ENCODE results near the gene WDR20.
A peak's percentile ranks its signal among the peaks of the same experiment; 100 is the strongest.
"Not testable (repeated sequence)": the region's sequence is repeated elsewhere in the genome, so short reads cannot be mapped to it uniquely, and the experiment has no call there.

WDR20 gene

GRCh38 chr14:102222751-102223150, 83.1 kb downstream of the WDR20 start:
- no peak for DNase-seq

- no peak for DNase-seq
Observed at GRCh38 chr14:102223682-102224081, 84.0 kb downstream of the WDR20 start.

- DNase-seq, result no peak
Observed at GRCh38 chr14:102225386-102225785, 85.7 kb downstream of the WDR20 start.

- DNase-seq, result no peak
Observed at GRCh38 chr14:102225936-102226335, 86.2 kb downstream of the WDR20 start.

- no peak for DNase-seq
Observed at GRCh38 chr14:102226356-102227125, 86.8 kb downstream of the WDR20 start.

- no peak for DNase-seq
Observed at GRCh38 chr14:102227184-102227964, 87.7 kb downstream of the WDR20 start.

- no peak for DNase-seq
Observed at GRCh38 chr14:102229071-102229738, 89.5 kb downstream of the WDR20 start.

GRCh38 chr14:102229739-102230092, 90.0 kb downstream of the WDR20 start:
- no peak for DNase-seq

- DNase-seq, result no peak
Observed at GRCh38 chr14:102230481-102231210, 90.9 kb downstream of the WDR20 start.

GRCh38 chr14:102231476-102232347, 92.0 kb downstream of the WDR20 start:
- no peak for DNase-seq

- no peak for DNase-seq
Observed at GRCh38 chr14:102232348-102232625, 92.6 kb downstream of the WDR20 start.

GRCh38 chr14:102233081-102233480, 93.4 kb downstream of the WDR20 start:
- no peak for DNase-seq

- no peak for DNase-seq
Observed at GRCh38 chr14:102234331-102235264, 94.9 kb downstream of the WDR20 start.

GRCh38 chr14:102235275-102235897, 95.7 kb downstream of the WDR20 start:
- peak; percentile 30 to 65 for DNase-seq

GRCh38 chr14:102236026-102236425, 96.3 kb downstream of the WDR20 start:
- DNase-seq, result no peak

- no peak for DNase-seq
Observed at GRCh38 chr14:102238131-102238530, 98.4 kb downstream of the WDR20 start.

- DNase-seq, result no peak
Observed at GRCh38 chr14:102238766-102239165, 99.1 kb downstream of the WDR20 start.

- DNase-seq, result no peak
Observed at GRCh38 chr14:102239231-102239630, 99.5 kb downstream of the WDR20 start.

GRCh38 chr14:102240481-102240880, 100.8 kb downstream of the WDR20 start:
- not testable (repeated sequence) for DNase-seq

- no peak for DNase-seq
Observed at GRCh38 chr14:102241147-102241546, 101.5 kb downstream of the WDR20 start.

GRCh38 chr14:102243795-102244194, 104.1 kb downstream of the WDR20 start:
- DNase-seq, result not testable (repeated sequence)
